Measurements from ENCODE around the gene COLGALT1. TPM values are rescaled to one million over a fixed set of nuclear protein-coding genes. Genes with fewer than 3 reads are reported as not detected.
A peak's percentile ranks its signal among the peaks of the same experiment; 100 is the strongest.

COLGALT1 gene
- total and polyA plus RNA-seq, 9 of the 15 experiments (the other 6 are each of a cell fraction or from before 2014, with no cell fraction given) = 4.9 to 119 (median 82.6) TPM

GRCh38 chr19:17605761-17606589 is 50.5 kb downstream of the COLGALT1 start (continued):
- TF ChIP-seq RBBP5 (IDR thresholded peaks at IDR 0.05; ENCODE audit: borderline replicate concordance, insufficient read depth, low read length, poor library complexity, severe bottlenecking) (peak; percentile 71), RAD21 (CRISPR knock-in tag; conservative IDR thresholded peaks at IDR 0.05 in 1 of 2, IDR thresholded peaks at IDR 0.05 in 1 of 2) (peak; percentile 61 to 89), KHSRP (IDR thresholded peaks at IDR 0.05) (no peak), NR4A1 (CRISPR knock-in tag; IDR thresholded peaks at IDR 0.05) (no peak), NR4A1 (tag; IDR thresholded peaks at IDR 0.05) (peak; percentile 87), BACH1 (tag; IDR thresholded peaks at IDR 0.05) (no peak), ZNF121 (CRISPR knock-in tag; conservative IDR thresholded peaks at IDR 0.05) (no peak), RBFOX2 (IDR thresholded peaks at IDR 0.05; ENCODE audit: low read depth, low read length) (peak; percentile 83), FOXK1 (CRISPR knock-in tag; IDR thresholded peaks at IDR 0.05; ENCODE audit: borderline replicate concordance) (peak; percentile 69; the same call in 1 of the 2 replicates), BRCA1 (IDR thresholded peaks at IDR 0.05) (no peak), BRCA1 (CRISPR knock-in tag; IDR thresholded peaks at IDR 0.05) (peak; percentile 33; the same call in 1 of the 2 replicates), REST (IDR thresholded peaks at IDR 0.05; ENCODE audit: borderline replicate concordance) (peak; percentile 85), REST (CRISPR knock-in tag; IDR thresholded peaks at IDR 0.05; ENCODE audit: low read depth) (peak; percentile 65), JUN (IDR thresholded peaks at IDR 0.05; ENCODE audit: borderline replicate concordance, low read depth, low read length) (peak; percentile 84; the same call in 1 of the 2 replicates), JUN (CRISPR knock-in tag; IDR thresholded peaks at IDR 0.05; ENCODE audit: borderline replicate concordance) (peak; percentile 88; the same call in 1 of the 2 replicates), ZNF24 (IDR thresholded peaks at IDR 0.05) (peak; percentile 64; the same call in 1 of the 2 replicates), ETV5 (CRISPR knock-in tag; IDR thresholded peaks at IDR 0.05; ENCODE audit: low read depth) (peak; percentile 67; the same call in 1 of the 2 replicates), ZNF696 (CRISPR knock-in tag; conservative IDR thresholded peaks at IDR 0.05) (no peak), SNAPC5 (CRISPR knock-in tag; IDR thresholded peaks at IDR 0.05) (no peak), FOXA3 (CRISPR knock-in tag; conservative IDR thresholded peaks at IDR 0.05 in 1 of 2, IDR thresholded peaks at IDR 0.05 in 1 of 2) (peak in 1 of 2 experiments; percentile 90; a peak in 2 of 4 replicates), BCL6 (CRISPR knock-in tag; IDR thresholded peaks at IDR 0.05) (no peak)

Measured in K562 (cell line).